Osteoblast (primary cell): ENCODE data around the gene SAMD4A. TPM values are rescaled to one million over a fixed set of nuclear protein-coding genes. Genes with fewer than 3 reads are reported as not detected.

Experiments
- DNase-seq: peaks from one replicate; pipeline ENCODE4 v3.0.0; 2011; ENCODE audit warnings: low spot score, mixed read lengths; ENCODE audit not compliant: insufficient read length; ENCODE audit errors: missing footprints
- H2AFZ ChIP-seq: 2 replicates; pipeline ENCODE4 v1.6.0; 2011; ENCODE audit warnings: mild to moderate bottlenecking, low read length
- H3K27ac ChIP-seq: 2 replicates; pipeline ENCODE4 v1.5.1; 2011; ENCODE audit warnings: mild to moderate bottlenecking, low read depth, low read length, moderate library complexity
- H3K27me3 ChIP-seq: 2 replicates; pipeline ENCODE4 v1.6.0; 2012; ENCODE audit warnings: mild to moderate bottlenecking, control low read depth, inconsistent platforms, low read length, moderate library complexity; ENCODE audit not compliant: insufficient read depth
- H3K36me3 ChIP-seq: 2 replicates; pipeline ENCODE4 v1.5.1; 2011; ENCODE audit warnings: mild to moderate bottlenecking, low read length, control low read depth, moderate library complexity; ENCODE audit not compliant: insufficient read depth
- H3K4me1 ChIP-seq: 2 replicates; pipeline ENCODE4 v1.5.1; 2011; ENCODE audit warnings: mild to moderate bottlenecking, low read length, control low read depth, moderate library complexity; ENCODE audit not compliant: insufficient read depth
- H3K4me2 ChIP-seq: 2 replicates; pipeline ENCODE4 v1.6.0; 2011; ENCODE audit warnings: mild to moderate bottlenecking, low read length; ENCODE audit not compliant: insufficient read depth
- H3K4me3 ChIP-seq: fragments of 200-600 bp; sonication (generic); 3 replicates; pipeline ENCODE4 v1.5.1; 2012; ENCODE audit warnings: mild to moderate bottlenecking, low read length, inconsistent platforms; ENCODE audit not compliant: insufficient read depth
- H3K79me2 ChIP-seq: 2 replicates; pipeline ENCODE4 v1.6.0; 2012; ENCODE audit warnings: mild to moderate bottlenecking, low read length, control low read depth, inconsistent platforms; ENCODE audit not compliant: insufficient read depth
- H3K9me3 ChIP-seq: 2 replicates; pipeline ENCODE4 v1.5.1; 2011; ENCODE audit warnings: low read depth, low read length, control low read depth
- H4K20me1 ChIP-seq: 2 replicates; pipeline ENCODE4 v1.6.0; 2012; ENCODE audit warnings: mild to moderate bottlenecking, low read length, control low read depth; ENCODE audit not compliant: insufficient read depth
- CTCF ChIP-seq: IDR thresholded peaks from 2 replicates; pipeline ENCODE4 v1.5.1; 2011; ENCODE audit warnings: mild to moderate bottlenecking, low read depth, low read length, moderate library complexity; ENCODE audit errors: extremely low read depth
- total RNA-seq: library from RNA; depleted of rRNA; stranded (reverse); fragments of >200 nt; gene quantifications from 2 replicates; pipeline ENCODE4 v1.2.3, GENCODE V29; 2012

SAMD4A gene
- total RNA-seq, 1 donor: 26.1 TPM

- peaks cover 18% of the 10 kb centered on the region for H3K36me3 ChIP-seq
- no peak for DNase-seq
- H3K9me3 ChIP-seq: no peaks in the 10 kb centered on the region
- H3K4me1 ChIP-seq: peaks cover 16% of the 10 kb centered on the region
- TF ChIP-seq CTCF: no peak
- no peaks in the 10 kb centered on the region for H4K20me1 ChIP-seq
- no peak overlapping the region for H3K4me3 ChIP-seq
- no peak overlapping the region for H3K4me2 ChIP-seq
- no peak overlapping the region for H2AFZ ChIP-seq
- no peaks in the 10 kb centered on the region for H3K27me3 ChIP-seq
- no peaks in the 10 kb centered on the region for H3K79me2 ChIP-seq
- H3K27ac ChIP-seq: no peak overlapping the region
These were observed 199.6 kb downstream of the SAMD4A start for GRCh38 chr14:54766276-54767138.

- Histone ChIP-seq H3K79me2 (no peaks in the 10 kb centered on the region), H3K36me3 (peaks cover 18% of the 10 kb centered on the region), H3K4me1 (peaks cover 15% of the 10 kb centered on the region), H3K4me2 (no peak overlapping the region), H2AFZ (no peak overlapping the region), H3K27me3 (no peaks in the 10 kb centered on the region), H4K20me1 (no peaks in the 10 kb centered on the region), H3K9me3 (no peaks in the 10 kb centered on the region), H3K4me3 (no peak overlapping the region), H3K27ac (no peak overlapping the region)
- DNase-seq: no peak
- no peak for TF ChIP-seq CTCF
These were observed 200.2 kb downstream of the SAMD4A start for GRCh38 chr14:54767139-54767431.

- Histone ChIP-seq H4K20me1 (no peaks in the 10 kb centered on the region), H3K9me3 (no peaks in the 10 kb centered on the region), H3K4me1 (peaks cover 15% of the 10 kb centered on the region), H3K27me3 (no peaks in the 10 kb centered on the region), H3K4me3 (no peak overlapping the region), H3K27ac (no peak overlapping the region), H3K79me2 (no peaks in the 10 kb centered on the region), H3K4me2 (no peak overlapping the region), H3K36me3 (peaks cover 18% of the 10 kb centered on the region), H2AFZ (no peak overlapping the region)
- no peak for TF ChIP-seq CTCF
- no peak for DNase-seq
These were observed 200.5 kb downstream of the SAMD4A start for GRCh38 chr14:54767450-54767849.

- peaks cover 24% of the 10 kb centered on the region for H3K4me1 ChIP-seq
- peaks cover 15% of the 10 kb centered on the region for H3K36me3 ChIP-seq
- H3K4me3 ChIP-seq: no peak overlapping the region
- no peak overlapping the region for H3K4me2 ChIP-seq
- no peak for TF ChIP-seq CTCF
- H3K27me3 ChIP-seq: no peaks in the 10 kb centered on the region
- peak overlapping the region; percentile 40 for H3K27ac ChIP-seq
- no peak overlapping the region for H2AFZ ChIP-seq
- H3K79me2 ChIP-seq: no peaks in the 10 kb centered on the region
- no peaks in the 10 kb centered on the region for H3K9me3 ChIP-seq
- H4K20me1 ChIP-seq: no peaks in the 10 kb centered on the region
- DNase-seq: peak; percentile 78
These were observed 201.7 kb downstream of the SAMD4A start for GRCh38 chr14:54768501-54769129.
